NCI-H2196 treated with DMSO at 0.1 percent for 48 hours (cell line): Measurements from ENCODE around the gene HOOK2.
"Not testable (repeated sequence)": the region's sequence is repeated elsewhere in the genome, so short reads cannot be mapped to it uniquely, and the experiment has no call there.

ENCODE experiments used
- DNase-seq: peaks from one replicate; lab custom pipeline; 2025; ENCODE audit not compliant: unreplicated experiment; lab: John Stamatoyannopoulos, UW

The HOOK2 gene

DNA sequence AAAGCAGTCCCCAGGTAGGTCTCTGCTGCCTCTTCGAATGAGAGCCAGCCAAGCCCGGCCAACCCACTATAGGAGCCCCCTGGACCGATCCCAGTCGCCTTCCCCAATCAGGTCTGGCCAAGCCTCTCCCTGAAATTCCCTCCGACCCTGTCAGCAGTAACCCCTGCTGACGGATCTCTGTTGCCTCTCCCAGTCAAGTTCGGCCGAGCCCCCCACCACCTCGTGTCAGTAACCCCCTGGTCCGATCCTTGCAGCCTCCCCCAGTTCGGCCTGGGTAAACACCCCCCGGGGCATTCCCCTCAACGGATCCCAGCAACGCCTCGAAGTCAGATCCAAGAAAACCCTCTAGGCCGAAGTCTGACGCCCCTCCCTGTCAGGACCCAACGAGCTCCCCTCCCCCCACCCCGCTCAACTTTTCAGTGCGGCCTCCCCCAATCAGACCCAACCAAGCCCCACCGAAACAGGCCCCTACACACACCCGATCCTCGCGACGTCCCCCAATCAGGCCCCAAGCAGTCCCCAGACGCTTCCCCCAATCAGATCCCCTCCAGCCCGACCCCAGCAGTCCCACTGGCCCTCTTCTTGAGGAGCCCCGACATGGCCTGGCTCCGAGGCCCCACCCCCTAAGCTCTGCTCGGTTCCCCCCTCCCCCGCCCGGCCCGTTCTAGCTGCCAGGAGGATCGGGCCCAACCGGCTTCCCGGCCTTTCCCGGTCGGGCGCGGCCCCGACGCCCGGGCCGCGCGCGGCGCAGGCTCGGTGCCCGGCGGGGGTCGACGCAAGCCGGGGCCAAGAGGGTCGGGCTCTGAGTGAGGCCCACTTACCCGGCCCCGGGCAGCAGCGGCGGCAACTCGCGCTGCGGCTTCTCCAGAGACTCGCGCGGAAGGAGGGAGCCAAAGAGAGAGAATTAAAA, 53.4 kb downstream of the HOOK2 start:
- DNase-seq, result no peak

- DNase-seq, result no peak
Measured at GRCh38 chr19:12720851-12721655, 54.3 kb downstream of the HOOK2 start.

DNA sequence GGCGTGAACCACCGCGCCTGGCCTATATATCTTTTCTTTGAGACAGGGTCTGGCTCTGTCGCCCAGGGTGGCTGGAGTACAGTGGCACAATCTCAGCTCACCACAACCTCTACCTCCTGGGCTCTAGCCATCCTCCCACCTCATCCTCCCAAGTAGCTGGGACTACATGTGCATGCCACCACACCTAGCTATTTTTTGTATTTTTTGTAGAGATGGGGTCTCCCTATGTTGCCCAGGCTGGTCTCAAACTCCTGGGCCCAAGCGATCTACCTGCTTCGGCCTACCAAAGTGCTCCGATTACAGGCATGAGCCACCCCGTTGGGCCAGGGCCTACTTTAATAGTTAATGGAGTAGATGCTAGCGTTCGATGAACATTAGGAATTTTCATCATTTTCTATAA, 55.1 kb downstream of the HOOK2 start:
- DNase-seq, result no peak

DNA sequence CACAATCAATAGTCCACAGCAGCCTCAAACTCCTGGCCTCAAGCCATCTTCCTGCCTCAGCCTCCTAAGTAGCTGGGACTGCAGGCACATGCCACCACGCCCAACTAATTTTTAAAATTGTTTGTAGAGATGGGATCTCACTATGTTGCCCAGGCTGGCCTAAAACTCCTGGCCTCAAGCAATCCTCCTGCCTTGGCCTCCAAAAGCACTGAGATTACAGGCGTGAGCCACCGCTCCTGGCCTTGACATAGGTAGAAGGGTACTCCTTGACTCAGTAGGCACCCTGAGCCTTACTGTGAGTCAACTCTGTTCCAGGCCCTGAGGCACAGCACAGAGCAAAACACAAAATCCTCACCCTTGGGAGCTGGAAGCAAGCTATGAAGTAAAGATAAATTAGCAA, 59.4 kb downstream of the HOOK2 start:
- DNase-seq, result no peak

GRCh38 chr19:12715102-12715501, 60.2 kb downstream of the HOOK2 start:
- DNase-seq, result no peak

GRCh38 chr19:12713304-12713703, 62.0 kb downstream of the HOOK2 start:
- not testable (repeated sequence) for DNase-seq
